Endothelial cell of umbilical vein (primary cell): ENCODE results near the gene TES. TPM values are rescaled to one million over a fixed set of nuclear protein-coding genes. Genes with fewer than 3 reads are reported as not detected.

Source experiments
- BruUV-seq: library from RNA; stranded (reverse); fragments of 400-500 nt; replicated peaks from 2 replicates; lab custom pipeline; 2021; lab: Mats Ljungman, UMichigan
- CTCF ChIA-PET: fragments of 300-600, 350-600 bp; sonication (Branson Sonifier 250); formaldehyde crosslinking; loops from one replicate; lab custom pipeline; 2021; ENCODE audit warnings: antibody characterized with exemption, inconsistent platforms; lab: Charles Lee
- POLR2A ChIA-PET: fragments of 300-600, 350-600 bp; sonication (Branson Sonifier 250); formaldehyde crosslinking; loops from one replicate; lab custom pipeline; 2021; ENCODE audit warnings: antibody characterized with exemption, inconsistent platforms; lab: Charles Lee
- DNase-seq: peaks from one replicate; pipeline ENCODE4 v3.0.0-alpha.2; 2011; ENCODE audit warnings: low read depth, low spot score
- FAIRE-seq: peaks from 2 replicates; lab custom pipeline; 2011; peaks lifted over from hg19 to GRCh38; lab: Jason Lieb, UNC
- H2AFZ ChIP-seq: 2 replicates; pipeline ENCODE4 v1.6.0; 2012; ENCODE audit warnings: low read depth, low read length, control low read depth, inconsistent platforms
- H3K27ac ChIP-seq: 2 replicates; pipeline ENCODE4 v1.5.1; 2011; ENCODE audit warnings: low read depth, mild to moderate bottlenecking, control low read depth, low read length, moderate library complexity; ENCODE audit not compliant: insufficient read depth
- H3K27me3 ChIP-seq, 2 experiments: 2 replicates each; pipeline versions ENCODE4 v1.6.0 to v1.6.1; 2011; ENCODE audit warnings: low read length in 2 of 2, mixed read lengths in 1 of 2; ENCODE audit not compliant: control insufficient read depth in 2 of 2, insufficient read depth in 2 of 2
- H3K36me3 ChIP-seq, 2 experiments: 2 replicates in 1 of 2; 3 replicates in 1 of 2; pipeline ENCODE4 v1.5.1; 2011; ENCODE audit warnings: low read length in 2 of 2, mild to moderate bottlenecking in 1 of 2, moderate library complexity in 1 of 2; ENCODE audit not compliant: control insufficient read depth in 2 of 2, insufficient read depth in 2 of 2; ENCODE audit errors: extremely low read depth in 1 of 2
- H3K4me1 ChIP-seq: 3 replicates; pipeline ENCODE4 v1.5.1; 2011; ENCODE audit warnings: mild to moderate bottlenecking, low read length; ENCODE audit not compliant: control insufficient read depth, insufficient read depth; ENCODE audit errors: extremely low read depth
- H3K4me2 ChIP-seq: 2 replicates; pipeline ENCODE4 v1.6.1; 2011; ENCODE audit warnings: low read length, control low read depth, mixed read lengths; ENCODE audit not compliant: insufficient read depth
- H3K4me3 ChIP-seq, 3 experiments: fragments of 200-600 bp in 1 of 3; sonication (generic), shearing (Covaris generic) in 1 of 3; replicated peaks in 1 of 3; 2 replicates each; pipeline ENCODE4 v1.5.1; 2011 to 2016; ENCODE audit warnings: control low read depth in 3 of 3, low read length in 3 of 3, mild to moderate bottlenecking in 2 of 3, inconsistent platforms in 1 of 3, low read depth in 1 of 3, moderate library complexity in 1 of 3; ENCODE audit not compliant: insufficient read depth in 1 of 3
- H3K79me2 ChIP-seq: 2 replicates; pipeline ENCODE4 v1.6.0; 2012; ENCODE audit warnings: low read length, inconsistent platforms; ENCODE audit not compliant: control insufficient read depth, insufficient read depth
- H3K9ac ChIP-seq: replicated peaks from 2 replicates; pipeline ENCODE3; 2011; ENCODE audit warnings: low read length, control low read depth; ENCODE audit not compliant: insufficient read depth; ENCODE audit errors: extremely low read depth
- H3K9me1 ChIP-seq: replicated peaks from 3 replicates; pipeline ENCODE4 v1.6.0; 2011; ENCODE audit warnings: mild to moderate bottlenecking, low read length; ENCODE audit not compliant: control insufficient read depth, insufficient read depth; ENCODE audit errors: extremely low read depth
- H3K9me3 ChIP-seq: replicated peaks from 2 replicates; pipeline ENCODE4 v1.5.1; 2012; ENCODE audit warnings: low read length, inconsistent platforms; ENCODE audit not compliant: control insufficient read depth, insufficient read depth
- H4K20me1 ChIP-seq: replicated peaks from 2 replicates; pipeline ENCODE3; 2011; ENCODE audit warnings: mild to moderate bottlenecking, low read length; ENCODE audit not compliant: control insufficient read depth, insufficient read depth; ENCODE audit errors: extremely low read depth
- EZH2 ChIP-seq: IDR thresholded peaks from 2 replicates; pipeline ENCODE4 v1.6.1; 2012; ENCODE audit warnings: borderline replicate concordance, low read depth, mild to moderate bottlenecking, moderate library complexity, low read length, inconsistent platforms; ENCODE audit not compliant: severe bottlenecking
- FOS ChIP-seq: IDR thresholded peaks from 2 replicates; pipeline ENCODE4 v1.6.1; 2011; ENCODE audit warnings: mild to moderate bottlenecking, low read length, moderate library complexity, borderline replicate concordance; ENCODE audit not compliant: insufficient read depth
- GATA2 ChIP-seq: IDR thresholded peaks from 2 replicates; pipeline ENCODE4 v1.7.0; 2011; ENCODE audit warnings: low read depth, mild to moderate bottlenecking, moderate library complexity, mixed read lengths, low read length; ENCODE audit not compliant: insufficient read length, insufficient read depth
- JUN ChIP-seq: IDR thresholded peaks from 2 replicates; pipeline ENCODE4 v1.6.1; 2011; ENCODE audit warnings: borderline replicate concordance, low read depth; ENCODE audit not compliant: insufficient read length, insufficient read depth
- MYC ChIP-seq: IDR thresholded peaks from one replicate; pipeline ENCODE4 v1.6.1; 2011; ENCODE audit warnings: mild to moderate bottlenecking, low read depth, low read length
- POLR2A ChIP-seq: IDR thresholded peaks from 2 replicates; pipeline ENCODE4 v1.6.1; 2012; ENCODE audit warnings: low read depth, mild to moderate bottlenecking, control low read depth, low read length
- POLR2AphosphoS5 ChIP-seq: IDR thresholded peaks from 2 replicates; pipeline ENCODE4 v1.6.1; 2012; ENCODE audit warnings: low read depth, mild to moderate bottlenecking, control low read depth, low read length, moderate library complexity; ENCODE audit not compliant: insufficient read depth
- dilution Hi-C: fragments of 300-500 bp; cut with MboI; formaldehyde crosslinking; loops from one replicate; pipeline ENCODE4 v1.15.0; 2019; ENCODE audit warnings: low sequenced_read_pairs; ENCODE audit not compliant: extremely low pct_ligation_motif_present
- intact Hi-C: fragments of 100-400 bp; cut with micrococcal nuclease; formaldehyde crosslinking; loops from one replicate; pipeline ENCODE4 v1.10.0; 2022
- polyA plus RNA-seq, 4 experiments: library from polyadenylated mRNA; depleted of rRNA in 3 of 4; stranded (reverse) in 3 of 4; unstranded in 1 of 4; fragments of >200 nt; gene quantifications; 2 replicates each; pipeline versions ENCODE4 v1.2.1 to v1.2.3, GENCODE V29; 2011 to 2012; ENCODE audit warnings: missing spikeins in 1 of 4
- total RNA-seq: library from RNA; stranded (reverse); gene quantifications from 2 replicates; pipeline ENCODE4 v1.2.3, GENCODE V29; 2021
- TF ChIP-seq, protein P1 (sequence below), 2 donors: IDR thresholded peaks; 1 replicate in 1 of 2; 2 replicates in 1 of 2; pipeline ENCODE4 v1.5.1; 2011; ENCODE audit warnings: low read length in 2 of 2, mild to moderate bottlenecking in 2 of 2, moderate library complexity in 2 of 2, control low read depth in 1 of 2, inconsistent platforms in 1 of 2, low read depth in 1 of 2; ENCODE audit not compliant: insufficient read depth in 1 of 2; ENCODE audit errors: extremely low read depth in 1 of 2
- TF ChIP-seq, protein P2 (sequence below): IDR thresholded peaks from 2 replicates; pipeline ENCODE4 v1.6.1; 2011; ENCODE audit not compliant: insufficient read depth, insufficient read length

Gene TES
- total and polyA plus RNA-seq, 2 donors (not counting 3 experiments of a cell fraction or from before 2014, with no cell fraction given) = 35.3 to 50.5 TPM

DNA sequence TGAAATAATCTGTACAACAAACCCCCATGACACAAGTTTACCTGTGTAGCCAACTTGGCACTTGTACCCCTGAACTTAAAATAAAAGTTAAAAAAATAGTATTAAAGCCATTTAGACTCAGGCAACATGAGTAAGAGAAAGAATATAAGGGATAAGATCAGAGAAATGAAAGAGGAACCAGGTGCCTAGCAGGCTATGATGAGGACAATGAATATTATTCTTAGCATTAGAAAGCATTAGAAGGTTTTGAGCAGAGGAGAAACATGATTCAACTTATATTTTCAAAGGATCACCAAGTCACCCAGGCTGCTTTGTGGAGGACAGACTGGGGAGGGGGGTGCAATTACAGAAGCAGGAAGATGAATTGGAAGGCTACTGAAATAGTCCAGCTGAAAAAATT lies 48.1 kb upstream of the TES start:
- no peak overlapping the region for H3K4me3 ChIP-seq
- H3K9me3 ChIP-seq = no peaks in the 10 kb centered on the region
- H4K20me1 ChIP-seq = no peaks in the 10 kb centered on the region
- dilution Hi-C loops = no loop called here
- H3K27me3 ChIP-seq = no peaks in the 10 kb centered on the region
- no peaks in the 10 kb centered on the region for H3K36me3 ChIP-seq
- TF ChIP-seq EZH2 (no peak), FOS (no peak), JUN (no peak), POLR2AphosphoS5 (no peak), MYC (no peak), GATA2 (no peak), POLR2A (no peak)
- TF ChIP-seq, protein P1, sequence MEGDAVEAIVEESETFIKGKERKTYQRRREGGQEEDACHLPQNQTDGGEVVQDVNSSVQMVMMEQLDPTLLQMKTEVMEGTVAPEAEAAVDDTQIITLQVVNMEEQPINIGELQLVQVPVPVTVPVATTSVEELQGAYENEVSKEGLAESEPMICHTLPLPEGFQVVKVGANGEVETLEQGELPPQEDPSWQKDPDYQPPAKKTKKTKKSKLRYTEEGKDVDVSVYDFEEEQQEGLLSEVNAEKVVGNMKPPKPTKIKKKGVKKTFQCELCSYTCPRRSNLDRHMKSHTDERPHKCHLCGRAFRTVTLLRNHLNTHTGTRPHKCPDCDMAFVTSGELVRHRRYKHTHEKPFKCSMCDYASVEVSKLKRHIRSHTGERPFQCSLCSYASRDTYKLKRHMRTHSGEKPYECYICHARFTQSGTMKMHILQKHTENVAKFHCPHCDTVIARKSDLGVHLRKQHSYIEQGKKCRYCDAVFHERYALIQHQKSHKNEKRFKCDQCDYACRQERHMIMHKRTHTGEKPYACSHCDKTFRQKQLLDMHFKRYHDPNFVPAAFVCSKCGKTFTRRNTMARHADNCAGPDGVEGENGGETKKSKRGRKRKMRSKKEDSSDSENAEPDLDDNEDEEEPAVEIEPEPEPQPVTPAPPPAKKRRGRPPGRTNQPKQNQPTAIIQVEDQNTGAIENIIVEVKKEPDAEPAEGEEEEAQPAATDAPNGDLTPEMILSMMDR (IDR thresholded peaks at IDR 0.05; ENCODE audit: extremely low read depth in 1 of 2, insufficient read depth in 1 of 2, low read depth in 1 of 2, low read length in 2 of 2) = no peak
- TF ChIP-seq, protein P2, sequence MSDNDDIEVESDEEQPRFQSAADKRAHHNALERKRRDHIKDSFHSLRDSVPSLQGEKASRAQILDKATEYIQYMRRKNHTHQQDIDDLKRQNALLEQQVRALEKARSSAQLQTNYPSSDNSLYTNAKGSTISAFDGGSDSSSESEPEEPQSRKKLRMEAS = no peak
- DNase-seq = no peak
- H3K9ac ChIP-seq = no peak overlapping the region
- no peaks in the 10 kb centered on the region for H3K79me2 ChIP-seq
- H3K27ac ChIP-seq = no peak overlapping the region
- H3K4me1 ChIP-seq = no peaks in the 10 kb centered on the region
- intact Hi-C loops = no loop called here
- H3K4me2 ChIP-seq = no peak overlapping the region
- ChIA-PET POLR2A (no interaction called here), CTCF (no interaction called here)
- H3K9me1 ChIP-seq = no peaks in the 10 kb centered on the region
- H2AFZ ChIP-seq = no peak overlapping the region
- no TSS peak for BruUV-seq
- no peak for FAIRE-seq
